ENCODE data around the gene ZBTB32. TPM values are rescaled to one million over a fixed set of nuclear protein-coding genes. Genes with fewer than 3 reads are reported as not detected.

ZBTB32 gene
- total and polyA plus RNA-seq, 4 donors, result 0.47 TPM; not detected in 3

GRCh38 chr19:35670686-35671085, 33.7 kb upstream of the ZBTB32 start:
- H3K27ac ChIP-seq (ENCODE audit: low read depth in 1 of 2, low read length in 2 of 2), result no peak overlapping the region
- H3K4me3 ChIP-seq (ENCODE audit: low read depth in 1 of 3, low read length in 3 of 3), result no peak overlapping the region
- no peak for DNase-seq (ENCODE audit: low spot score)
- H3K9me3 ChIP-seq (ENCODE audit: control insufficient read depth in 4 of 4, low read length in 3 of 4), result no peaks in the 10 kb centered on the region
- H3K36me3 ChIP-seq (ENCODE audit: control insufficient read depth in 4 of 4, insufficient read depth in 3 of 4, low read depth in 1 of 4, low read length in 3 of 4), result no peaks in the 10 kb centered on the region
- no peaks in the 10 kb centered on the region for H3K27me3 ChIP-seq (ENCODE audit: control insufficient read depth in 4 of 4, insufficient read depth in 4 of 4, low read length in 3 of 4)
- TF ChIP-seq FOXA1 (IDR thresholded peaks at IDR 0.05) (no peak), MAX (IDR thresholded peaks at IDR 0.05) (no peak)
- H3K9ac ChIP-seq (ENCODE audit: low read depth in 1 of 2, low read length in 2 of 2), result no peak overlapping the region
- peaks cover 0 to 6% (median 2%) of the 10 kb centered on the region in 4 donors for H3K4me1 ChIP-seq (ENCODE audit: control insufficient read depth in 4 of 4, insufficient read depth in 4 of 4, low read length in 3 of 4)
- WGBS, result 91% methylated on average over 1 of the region's 1 CpG

- no peaks in the 10 kb centered on the region for H3K36me3 ChIP-seq (ENCODE audit: control insufficient read depth in 4 of 4, insufficient read depth in 3 of 4, low read depth in 1 of 4, low read length in 3 of 4)
- no peaks in the 10 kb centered on the region for H3K27me3 ChIP-seq (ENCODE audit: control insufficient read depth in 4 of 4, insufficient read depth in 4 of 4, low read length in 3 of 4)
- no peak overlapping the region for H3K4me3 ChIP-seq (ENCODE audit: low read depth in 1 of 3, low read length in 3 of 3)
- DNase-seq (ENCODE audit: low spot score), result no peak
- WGBS, result 21% methylated on average over 3 of the region's 3 CpGs
- H3K9ac ChIP-seq (ENCODE audit: low read depth in 1 of 2, low read length in 2 of 2), result no peak overlapping the region
- no peak for TF ChIP-seq RAD21 (IDR thresholded peaks at IDR 0.05)
- no peak for TF ChIP-seq TAF1 (conservative IDR thresholded peaks at IDR 0.05)
- H3K4me1 ChIP-seq (ENCODE audit: control insufficient read depth in 4 of 4, insufficient read depth in 4 of 4, low read length in 3 of 4), result peaks cover 0 to 6% (median 2%) of the 10 kb centered on the region in 4 donors
- no peak overlapping the region for H3K27ac ChIP-seq (ENCODE audit: low read depth in 1 of 2, low read length in 2 of 2)
- H3K9me3 ChIP-seq (ENCODE audit: control insufficient read depth in 4 of 4, low read length in 3 of 4), result no peaks in the 10 kb centered on the region
These were observed 32.5 kb upstream of the ZBTB32 start for GRCh38 chr19:35671818-35672217.

- 9% methylated on average over 39 of the region's 39 CpGs for WGBS
- H3K27ac ChIP-seq (ENCODE audit: low read depth in 1 of 2, low read length in 2 of 2), result no peak overlapping the region
- peak; percentile 47 for DNase-seq (ENCODE audit: low spot score)
- H3K27me3 ChIP-seq (ENCODE audit: control insufficient read depth in 4 of 4, insufficient read depth in 4 of 4, low read length in 3 of 4), result no peaks in the 10 kb centered on the region
- H3K9me3 ChIP-seq (ENCODE audit: control insufficient read depth in 4 of 4, low read length in 3 of 4), result no peaks in the 10 kb centered on the region
- peak overlapping the region in 1 of 3 donors; percentile 17 for H3K4me3 ChIP-seq (ENCODE audit: low read depth in 1 of 3, low read length in 3 of 3)
- H3K36me3 ChIP-seq (ENCODE audit: control insufficient read depth in 4 of 4, insufficient read depth in 3 of 4, low read depth in 1 of 4, low read length in 3 of 4), result no peaks in the 10 kb centered on the region
- H3K4me1 ChIP-seq (ENCODE audit: control insufficient read depth in 4 of 4, insufficient read depth in 4 of 4, low read length in 3 of 4), result peaks cover 0 to 6% (median 2%) of the 10 kb centered on the region in 4 donors
- no peak overlapping the region for H3K9ac ChIP-seq (ENCODE audit: low read depth in 1 of 2, low read length in 2 of 2)
- TF ChIP-seq HNF4G (IDR thresholded peaks at IDR 0.05), result no peak
- no peak for TF ChIP-seq MAX (IDR thresholded peaks at IDR 0.05)
- TF ChIP-seq CTCF (IDR thresholded peaks at IDR 0.05; ENCODE audit: low read depth, low read length, missing input control), result no peak
- no peak for TF ChIP-seq NR2F2 (IDR thresholded peaks at IDR 0.05)
- TF ChIP-seq TAF1 (conservative IDR thresholded peaks at IDR 0.05), result no peak
- TF ChIP-seq JUND (IDR thresholded peaks at IDR 0.05), result no peak
- no peak for TF ChIP-seq GABPA (IDR thresholded peaks at IDR 0.05 in 1 of 2, conservative IDR thresholded peaks at IDR 0.05 in 1 of 2)
- no peak for TF ChIP-seq RAD21 (IDR thresholded peaks at IDR 0.05)
- no peak for TF ChIP-seq ATF3 (IDR thresholded peaks at IDR 0.05)
- no peak for TF ChIP-seq REST (IDR thresholded peaks at IDR 0.05)
- no peak for TF ChIP-seq HNF4A (conservative IDR thresholded peaks at IDR 0.05)
- TF ChIP-seq YY1 (IDR thresholded peaks at IDR 0.05), result no peak
- TF ChIP-seq EGR1 (IDR thresholded peaks at IDR 0.05; ENCODE audit: low read depth in 2 of 2), result no peak
- TF ChIP-seq FOXA2 (IDR thresholded peaks at IDR 0.05), result no peak
These were observed 31.1 kb upstream of the ZBTB32 start for GRCh38 chr19:35673121-35673804.
